Measurements from ENCODE around the gene SH3BGRL. TPM values are rescaled to one million over a fixed set of nuclear protein-coding genes. Genes with fewer than 3 reads are reported as not detected.

The SH3BGRL gene
- total RNA-seq, 4 donors from 2014 or later: 72.6 to 89.6 (median 79.6) TPM

DNA sequence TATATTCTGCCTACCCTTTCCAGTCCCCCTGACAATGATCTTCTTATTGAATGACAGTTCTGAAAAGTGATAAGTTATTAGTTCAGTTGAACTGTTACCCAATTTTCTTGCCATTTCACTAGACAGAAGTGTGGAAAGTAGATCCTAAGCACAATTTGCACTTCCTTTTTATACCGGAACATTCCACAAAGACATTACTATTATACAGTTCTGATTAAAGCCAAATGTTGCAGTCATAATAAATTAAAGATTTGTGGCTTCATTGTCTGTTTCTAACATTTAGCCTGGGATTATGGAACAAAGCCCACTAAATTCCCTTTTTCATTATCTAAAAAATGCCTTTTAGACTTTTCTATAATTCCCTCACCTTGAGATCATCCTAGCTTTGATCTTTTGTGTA is 13.8 kb downstream of the SH3BGRL start:
- TF ChIP-seq, protein P1, sequence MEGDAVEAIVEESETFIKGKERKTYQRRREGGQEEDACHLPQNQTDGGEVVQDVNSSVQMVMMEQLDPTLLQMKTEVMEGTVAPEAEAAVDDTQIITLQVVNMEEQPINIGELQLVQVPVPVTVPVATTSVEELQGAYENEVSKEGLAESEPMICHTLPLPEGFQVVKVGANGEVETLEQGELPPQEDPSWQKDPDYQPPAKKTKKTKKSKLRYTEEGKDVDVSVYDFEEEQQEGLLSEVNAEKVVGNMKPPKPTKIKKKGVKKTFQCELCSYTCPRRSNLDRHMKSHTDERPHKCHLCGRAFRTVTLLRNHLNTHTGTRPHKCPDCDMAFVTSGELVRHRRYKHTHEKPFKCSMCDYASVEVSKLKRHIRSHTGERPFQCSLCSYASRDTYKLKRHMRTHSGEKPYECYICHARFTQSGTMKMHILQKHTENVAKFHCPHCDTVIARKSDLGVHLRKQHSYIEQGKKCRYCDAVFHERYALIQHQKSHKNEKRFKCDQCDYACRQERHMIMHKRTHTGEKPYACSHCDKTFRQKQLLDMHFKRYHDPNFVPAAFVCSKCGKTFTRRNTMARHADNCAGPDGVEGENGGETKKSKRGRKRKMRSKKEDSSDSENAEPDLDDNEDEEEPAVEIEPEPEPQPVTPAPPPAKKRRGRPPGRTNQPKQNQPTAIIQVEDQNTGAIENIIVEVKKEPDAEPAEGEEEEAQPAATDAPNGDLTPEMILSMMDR (IDR thresholded peaks at IDR 0.05): no peak
- TF ChIP-seq POLR2AphosphoS5 (IDR thresholded peaks at IDR 0.05): no peak
- TF ChIP-seq POLR2A (IDR thresholded peaks at IDR 0.05): no peak
- TF ChIP-seq EP300 (IDR thresholded peaks at IDR 0.05): no peak
- WGBS: 36% methylated on average over 1 of the region's 1 CpG

DNA sequence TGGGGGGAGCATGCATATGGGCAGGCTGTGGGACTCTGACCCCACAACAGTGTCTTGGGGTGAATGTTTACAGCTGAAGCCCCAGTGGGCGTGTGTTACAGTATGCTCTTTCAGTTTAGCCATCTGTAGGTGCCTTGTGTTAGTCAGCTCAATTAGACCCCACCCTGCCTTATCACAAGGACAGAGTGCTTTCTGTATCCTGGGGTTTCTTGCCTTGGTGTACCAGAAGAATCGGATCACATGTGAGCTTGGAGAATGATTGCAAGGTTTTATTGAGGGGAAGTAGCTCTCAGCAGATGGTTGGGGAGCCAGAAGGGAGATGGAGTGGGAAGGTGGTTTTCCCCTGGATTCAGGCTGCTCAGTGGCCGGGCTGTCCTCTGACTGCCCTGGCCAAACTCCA is 27.3 kb downstream of the SH3BGRL start:
- Histone ChIP-seq H3K4me1 (no peaks in the 10 kb centered on the region), H3K27ac (no peak overlapping the region), H3K9me3 (no peaks in the 10 kb centered on the region), H3K4me3 (no peak overlapping the region), H3K27me3 (no peaks in the 10 kb centered on the region), H3K36me3 (no peaks in the 10 kb centered on the region)
- WGBS: 86% methylated on average over 2 of the region's 3 CpGs
- DNase-seq (ENCODE audit: low spot score in 2 of 2): no peak
- TF ChIP-seq POLR2AphosphoS5 (IDR thresholded peaks at IDR 0.05): no peak

More for the DNA sequence above, 13.8 kb downstream of the SH3BGRL start:
- Histone ChIP-seq H3K9me3 (no peaks in the 10 kb centered on the region), H3K27me3 (no peaks in the 10 kb centered on the region), H3K4me1 (no peaks in the 10 kb centered on the region), H3K4me3 (no peak overlapping the region), H3K36me3 (no peaks in the 10 kb centered on the region), H3K27ac (no peak overlapping the region)
- DNase-seq (ENCODE audit: low spot score in 2 of 2): no peak

DNA sequence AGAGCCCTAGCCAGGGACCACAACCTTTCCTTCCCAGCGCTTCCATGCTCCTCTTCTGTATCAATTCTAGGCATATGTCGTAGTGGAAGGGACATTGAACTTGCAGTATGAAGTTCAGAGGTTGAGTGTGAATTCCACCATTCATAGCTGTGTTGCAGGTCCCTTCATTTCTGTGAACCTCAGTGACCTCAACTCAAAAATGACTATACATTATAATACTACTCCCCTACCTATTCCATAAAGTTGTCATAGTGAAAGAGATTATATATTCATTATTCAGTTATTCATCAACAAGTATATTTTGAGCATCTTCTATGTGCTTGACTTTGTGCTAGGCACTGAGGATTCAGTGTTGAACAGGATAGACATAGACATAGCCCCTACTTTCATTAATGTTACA is 28.0 kb downstream of the SH3BGRL start:
- no peak for DNase-seq (ENCODE audit: low spot score in 2 of 2)
- H3K27ac ChIP-seq: no peak overlapping the region
- H3K9me3 ChIP-seq: no peaks in the 10 kb centered on the region
- TF ChIP-seq, protein P1 (IDR thresholded peaks at IDR 0.05): no peak
- TF ChIP-seq POLR2A (IDR thresholded peaks at IDR 0.05): no peak
- TF ChIP-seq POLR2AphosphoS5 (IDR thresholded peaks at IDR 0.05): no peak
- no peak for TF ChIP-seq EP300 (IDR thresholded peaks at IDR 0.05)
- no peaks in the 10 kb centered on the region for H3K27me3 ChIP-seq
- no peak overlapping the region for H3K4me3 ChIP-seq
- WGBS: 84% methylated on average over 2 of the region's 2 CpGs
- H3K36me3 ChIP-seq: no peaks in the 10 kb centered on the region
- H3K4me1 ChIP-seq: no peaks in the 10 kb centered on the region

DNA sequence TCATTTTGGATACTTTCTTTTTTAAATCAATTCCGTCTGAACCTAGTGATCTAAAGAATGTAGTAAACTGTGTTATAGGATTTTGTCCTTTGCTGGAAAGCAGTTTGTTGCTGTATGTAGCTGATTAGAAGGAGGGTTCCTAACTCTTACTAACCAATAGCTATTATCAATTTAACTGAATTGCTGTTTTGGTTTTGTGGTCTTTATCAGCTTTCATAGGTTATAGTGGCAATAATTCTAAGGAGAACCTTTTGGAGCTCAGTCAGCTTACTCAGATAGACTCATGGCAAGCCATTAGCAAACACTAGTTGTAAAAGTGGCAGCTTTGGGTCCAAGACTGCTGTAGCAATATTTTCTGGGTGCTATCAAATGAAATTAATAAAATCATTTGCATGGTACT is 29.6 kb downstream of the SH3BGRL start:
- Histone ChIP-seq H3K27ac (no peak overlapping the region), H3K36me3 (no peaks in the 10 kb centered on the region), H3K4me1 (no peaks in the 10 kb centered on the region), H3K4me3 (no peak overlapping the region), H3K9me3 (no peaks in the 10 kb centered on the region), H3K27me3 (no peaks in the 10 kb centered on the region)
- WGBS: 62% methylated on average over 1 of the region's 1 CpG
- no peak for TF ChIP-seq POLR2A (IDR thresholded peaks at IDR 0.05)
- TF ChIP-seq, protein P1 (IDR thresholded peaks at IDR 0.05): no peak
- no peak for TF ChIP-seq POLR2AphosphoS5 (IDR thresholded peaks at IDR 0.05)
- no peak for TF ChIP-seq EP300 (IDR thresholded peaks at IDR 0.05)
- no peak for DNase-seq (ENCODE audit: low spot score in 2 of 2)

DNA sequence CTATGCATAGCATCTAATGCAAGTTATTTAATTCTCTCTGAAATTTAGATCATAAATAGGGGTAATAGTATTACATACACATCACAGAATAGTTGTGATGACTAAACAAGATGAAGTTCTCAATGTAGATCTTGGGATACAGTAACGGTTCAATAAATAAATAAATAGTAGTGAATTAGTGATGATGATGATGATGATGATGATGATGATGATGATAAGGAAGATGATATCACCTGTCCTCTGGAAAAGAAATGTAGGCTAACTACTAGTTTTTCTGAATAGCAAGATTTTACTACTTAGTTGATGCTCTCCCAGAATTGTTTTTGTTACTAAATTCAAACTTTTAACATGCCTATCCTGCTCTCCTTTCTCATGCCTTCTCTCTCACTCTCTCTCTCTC is 30.3 kb downstream of the SH3BGRL start:
- Histone ChIP-seq H3K4me3 (no peak overlapping the region), H3K9me3 (no peaks in the 10 kb centered on the region), H3K4me1 (no peaks in the 10 kb centered on the region), H3K27ac (no peak overlapping the region), H3K27me3 (no peaks in the 10 kb centered on the region), H3K36me3 (no peaks in the 10 kb centered on the region)
- no peak for TF ChIP-seq POLR2A (IDR thresholded peaks at IDR 0.05)
- no peak for TF ChIP-seq POLR2AphosphoS5 (IDR thresholded peaks at IDR 0.05)
- TF ChIP-seq, protein P1 (IDR thresholded peaks at IDR 0.05): no peak
- no peak for TF ChIP-seq EP300 (IDR thresholded peaks at IDR 0.05)
- no peak for DNase-seq (ENCODE audit: low spot score in 2 of 2)
- 70% methylated on average over 1 of the region's 1 CpG for WGBS

DNA sequence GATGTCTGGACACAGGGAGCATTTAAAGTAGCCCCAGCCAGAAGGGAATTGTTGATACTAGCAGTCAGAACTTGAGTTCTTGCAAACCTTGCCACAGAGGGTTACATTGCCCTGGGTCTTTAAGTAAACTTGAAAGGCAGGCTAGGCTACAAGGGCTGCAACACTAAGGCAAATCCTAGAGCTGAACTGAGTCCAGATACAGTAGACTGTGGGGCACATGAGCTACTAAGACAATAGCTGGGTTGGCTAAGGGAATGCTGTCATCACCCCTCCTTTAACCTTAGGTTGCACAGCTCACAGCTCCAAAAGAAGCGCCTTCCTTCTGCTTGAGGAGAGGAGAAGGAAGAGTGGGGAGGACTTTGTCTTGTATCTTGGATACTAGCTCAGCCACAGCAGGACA is 35.6 kb downstream of the SH3BGRL start:
- no peak for DNase-seq (ENCODE audit: low spot score in 2 of 2)
- H3K27me3 ChIP-seq: no peaks in the 10 kb centered on the region
- WGBS: 80% methylated on average over 1 of the region's 1 CpG
- H3K4me3 ChIP-seq: no peak overlapping the region
- no peaks in the 10 kb centered on the region for H3K36me3 ChIP-seq
- H3K27ac ChIP-seq: no peak overlapping the region
- TF ChIP-seq EP300 (IDR thresholded peaks at IDR 0.05): no peak
- no peak for TF ChIP-seq POLR2A (IDR thresholded peaks at IDR 0.05)
- TF ChIP-seq POLR2AphosphoS5 (IDR thresholded peaks at IDR 0.05): no peak
- TF ChIP-seq, protein P1 (IDR thresholded peaks at IDR 0.05): no peak
- peaks cover 7% of the 10 kb centered on the region for H3K4me1 ChIP-seq
- H3K9me3 ChIP-seq: no peaks in the 10 kb centered on the region
